Fibroblast of mammary gland (primary cell): ENCODE measurements around the gene HACD3.

ENCODE experiments used
- DNase-seq: peaks from one replicate; pipeline ENCODE4 v3.0.0-alpha.2; 2010; ENCODE audit warnings: low read depth
- H3K4me3 ChIP-seq: 2 replicates; pipeline ENCODE4 v1.5.1; 2011; ENCODE audit warnings: low read depth, mild to moderate bottlenecking, low read length, moderate library complexity; ENCODE audit not compliant: control insufficient read depth
- TF ChIP-seq, protein P1 (sequence below): conservative IDR thresholded peaks from 2 replicates; pipeline ENCODE4 v1.5.1; 2011; ENCODE audit warnings: low read depth, low read length, inconsistent platforms; ENCODE audit not compliant: control insufficient read depth, insufficient read depth

The HACD3 gene

DNA sequence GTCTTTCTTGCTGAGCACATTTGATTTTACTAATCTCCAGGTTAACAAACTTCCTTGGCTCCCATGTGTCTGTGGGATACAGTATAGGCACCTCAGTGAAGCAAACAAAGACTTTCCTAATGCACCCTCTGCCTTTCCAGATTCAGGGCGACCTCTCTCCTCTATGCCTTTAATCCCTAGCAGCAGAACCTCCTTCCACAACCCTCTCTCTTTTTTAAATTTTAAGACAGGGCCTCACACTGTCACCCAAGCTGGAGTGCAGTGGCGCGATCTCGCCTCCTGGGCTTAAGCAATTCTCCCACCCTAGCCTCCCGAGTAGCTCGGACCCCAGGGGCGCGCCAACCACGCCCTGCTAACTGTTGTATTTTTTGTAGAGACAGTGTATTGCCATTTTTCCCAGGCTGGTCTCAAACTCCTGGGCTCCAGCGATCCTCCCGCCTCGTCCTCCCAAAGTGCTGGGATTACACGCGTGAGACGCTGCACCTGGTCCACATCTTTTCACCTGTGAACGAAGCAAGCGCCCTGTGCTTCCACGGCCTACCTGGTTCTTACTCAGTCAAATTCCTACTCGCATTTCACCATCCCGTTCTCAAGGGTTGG, 1.7 kb upstream of the HACD3 start:
- TF ChIP-seq, protein P1, sequence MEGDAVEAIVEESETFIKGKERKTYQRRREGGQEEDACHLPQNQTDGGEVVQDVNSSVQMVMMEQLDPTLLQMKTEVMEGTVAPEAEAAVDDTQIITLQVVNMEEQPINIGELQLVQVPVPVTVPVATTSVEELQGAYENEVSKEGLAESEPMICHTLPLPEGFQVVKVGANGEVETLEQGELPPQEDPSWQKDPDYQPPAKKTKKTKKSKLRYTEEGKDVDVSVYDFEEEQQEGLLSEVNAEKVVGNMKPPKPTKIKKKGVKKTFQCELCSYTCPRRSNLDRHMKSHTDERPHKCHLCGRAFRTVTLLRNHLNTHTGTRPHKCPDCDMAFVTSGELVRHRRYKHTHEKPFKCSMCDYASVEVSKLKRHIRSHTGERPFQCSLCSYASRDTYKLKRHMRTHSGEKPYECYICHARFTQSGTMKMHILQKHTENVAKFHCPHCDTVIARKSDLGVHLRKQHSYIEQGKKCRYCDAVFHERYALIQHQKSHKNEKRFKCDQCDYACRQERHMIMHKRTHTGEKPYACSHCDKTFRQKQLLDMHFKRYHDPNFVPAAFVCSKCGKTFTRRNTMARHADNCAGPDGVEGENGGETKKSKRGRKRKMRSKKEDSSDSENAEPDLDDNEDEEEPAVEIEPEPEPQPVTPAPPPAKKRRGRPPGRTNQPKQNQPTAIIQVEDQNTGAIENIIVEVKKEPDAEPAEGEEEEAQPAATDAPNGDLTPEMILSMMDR: no peak
- no peak for DNase-seq
- H3K4me3 ChIP-seq: no peak overlapping the region

DNA sequence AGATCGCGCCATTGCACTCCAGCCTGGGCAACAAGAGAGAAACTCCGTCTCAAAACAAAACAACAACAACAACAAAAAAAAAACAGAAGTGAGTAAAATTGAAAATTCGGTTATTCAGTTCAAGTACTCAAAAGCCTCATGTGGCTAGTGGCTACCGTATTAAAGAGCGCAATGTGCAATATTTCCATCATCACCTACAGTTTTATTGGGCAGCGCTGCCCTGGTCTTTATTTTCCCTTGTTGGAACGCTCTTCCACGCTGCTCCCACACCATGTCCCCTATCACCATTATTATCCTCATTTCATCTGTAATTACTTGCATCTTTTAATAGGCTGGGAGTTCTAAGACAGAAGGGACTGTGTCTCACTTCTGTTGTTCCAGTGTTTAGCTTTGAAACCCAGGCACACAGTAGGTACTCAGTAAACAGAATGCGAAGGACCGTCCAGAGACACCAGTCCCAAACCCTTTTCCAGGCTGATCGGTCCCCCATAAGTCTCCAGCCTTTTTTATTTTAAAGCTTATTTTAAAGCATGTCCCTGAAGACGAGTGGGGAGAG, 423 bp upstream of the HACD3 start:
- H3K4me3 ChIP-seq: peak overlapping the region; percentile 77
- no peak for DNase-seq
- TF ChIP-seq, protein P1: no peak

DNA sequence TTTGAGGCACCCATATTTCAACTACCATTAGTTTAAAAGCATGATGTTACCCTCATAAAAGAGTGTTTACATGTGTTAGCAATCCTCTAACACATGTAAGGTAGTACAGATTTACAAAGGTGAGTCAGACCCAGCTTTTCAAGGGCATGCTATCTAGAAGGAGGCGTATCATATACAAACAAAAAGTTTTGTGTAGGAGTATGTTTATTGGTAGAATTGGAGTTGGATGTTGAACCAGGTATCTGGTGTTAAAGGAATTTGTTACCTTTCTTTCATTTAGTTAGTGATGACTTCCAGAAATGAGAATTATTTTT, 2.4 kb downstream of the HACD3 start:
- DNase-seq: peak; percentile 62
- H3K4me3 ChIP-seq: no peak overlapping the region
- TF ChIP-seq, protein P1: no peak

DNA sequence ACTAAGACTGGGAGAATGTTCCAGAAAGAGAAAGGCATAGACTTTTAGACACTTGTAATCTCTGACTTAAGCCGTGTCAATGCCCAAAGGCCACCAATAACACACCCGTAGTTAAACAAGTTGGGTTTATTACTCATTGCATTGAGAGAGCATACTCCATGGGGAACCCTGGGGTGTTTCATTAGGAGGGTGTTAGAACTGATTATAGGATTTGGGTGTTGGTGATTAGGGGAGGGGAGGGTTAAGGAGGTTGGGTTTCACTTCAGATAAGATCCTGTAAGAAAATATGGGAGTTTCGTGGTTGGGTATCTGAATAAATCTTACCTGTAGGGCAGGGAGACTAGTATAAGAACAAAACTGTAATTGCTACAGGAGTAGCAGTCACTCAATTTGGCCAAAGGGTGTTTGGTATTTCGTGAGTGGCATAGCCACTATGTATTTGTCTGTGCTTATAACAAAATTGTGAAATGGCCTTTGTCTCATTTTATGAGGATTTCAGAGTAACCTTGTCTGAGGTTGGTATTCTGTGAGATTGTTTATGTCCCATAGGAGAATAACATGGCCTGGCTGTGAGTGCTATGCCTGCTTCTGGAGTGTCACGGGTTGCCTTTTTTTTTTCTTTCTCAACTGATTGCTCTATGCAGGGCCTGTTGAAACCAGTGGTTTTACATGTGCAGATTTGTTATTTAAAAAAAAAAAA, 2.9 kb downstream of the HACD3 start:
- no peak for DNase-seq
- TF ChIP-seq, protein P1: no peak
- no peak overlapping the region for H3K4me3 ChIP-seq

DNA sequence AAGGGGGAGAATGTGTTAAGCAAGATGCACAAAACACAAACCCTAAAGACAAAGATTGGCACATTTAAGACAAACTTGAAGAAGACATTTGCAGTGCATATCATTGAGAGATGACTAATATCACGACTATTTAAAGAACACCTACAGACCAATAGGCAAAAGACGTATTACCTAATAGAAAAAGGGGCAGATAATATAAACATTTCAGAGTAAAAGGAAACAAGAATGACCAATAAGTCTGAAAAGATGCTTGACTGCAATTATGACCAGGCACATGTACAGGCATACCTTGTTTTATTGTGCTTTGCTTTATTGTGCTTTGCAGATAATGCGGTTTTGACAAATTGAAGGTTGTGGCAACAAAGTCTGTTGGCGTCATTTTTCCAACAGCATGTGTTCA, 4.9 kb downstream of the HACD3 start:
- H3K4me3 ChIP-seq: no peak overlapping the region
- TF ChIP-seq, protein P1: no peak
- no peak for DNase-seq

DNA sequence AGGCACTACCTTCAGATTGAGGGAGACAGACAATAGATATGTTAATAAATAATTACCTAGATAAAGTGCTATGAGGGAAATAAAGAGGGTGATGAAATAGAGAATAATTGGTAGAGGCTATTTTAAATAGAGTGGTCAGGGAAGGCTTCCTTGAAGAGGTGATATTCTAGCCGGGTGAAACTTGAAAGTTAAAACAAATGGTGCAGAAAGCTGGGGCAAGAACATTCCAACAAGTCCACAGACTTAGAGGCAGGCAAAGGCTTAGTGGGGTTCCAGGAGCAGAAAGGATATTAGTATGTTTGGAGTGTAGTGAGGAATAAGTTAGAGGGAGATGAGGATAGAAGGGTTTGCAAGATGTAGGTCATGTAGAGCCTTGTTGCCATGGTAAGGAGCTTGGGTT, 10.1 kb downstream of the HACD3 start:
- TF ChIP-seq, protein P1: no peak
- no peak overlapping the region for H3K4me3 ChIP-seq
- no peak for DNase-seq
